Nephron (organoid): ENCODE results near the gene TMEM171.

Source experiments
- H3K27ac Mint-ChIP-seq, 3 experiments: 2 replicates each; pipeline ENCODE4 v1.8.0; 2020; ENCODE audit warnings: mixed read lengths in 3 of 3, mild to moderate bottlenecking in 2 of 3, moderate library complexity in 1 of 3
- H3K27me3 Mint-ChIP-seq: 2 replicates; pipeline ENCODE4 v1.8.0; 2021; ENCODE audit warnings: low read depth, mild to moderate bottlenecking, moderate library complexity, mixed read lengths
- H3K36me3 Mint-ChIP-seq: 2 replicates; pipeline ENCODE4 v1.8.0; 2020; ENCODE audit warnings: low read depth, mixed read lengths
- H3K4me1 Mint-ChIP-seq: 2 replicates; pipeline ENCODE4 v1.8.0; 2020; ENCODE audit warnings: mixed read lengths
- H3K4me3 Mint-ChIP-seq, 3 experiments: 2 replicates each; pipeline ENCODE4 v1.8.0; 2020; ENCODE audit warnings: mild to moderate bottlenecking in 3 of 3, mixed read lengths in 3 of 3, moderate library complexity in 2 of 3
- H3K9me3 Mint-ChIP-seq: 2 replicates; pipeline ENCODE4 v1.8.0; 2020; ENCODE audit warnings: mixed read lengths
- TF ChIP-seq, protein P1 (sequence below), 3 experiments: fragments of 200-600 bp; sonication (generic); IDR thresholded peaks; one replicate each; pipeline ENCODE4 v1.5.0; 2021; ENCODE audit warnings: antibody characterized with exemption in 3 of 3; ENCODE audit not compliant: unreplicated experiment in 3 of 3

The TMEM171 gene

GRCh38 chr5:73106335-73106734 lies 14.0 kb upstream of the TMEM171 start:
- H3K27ac Mint-ChIP-seq: no peak overlapping the region
- TF ChIP-seq, protein P1, sequence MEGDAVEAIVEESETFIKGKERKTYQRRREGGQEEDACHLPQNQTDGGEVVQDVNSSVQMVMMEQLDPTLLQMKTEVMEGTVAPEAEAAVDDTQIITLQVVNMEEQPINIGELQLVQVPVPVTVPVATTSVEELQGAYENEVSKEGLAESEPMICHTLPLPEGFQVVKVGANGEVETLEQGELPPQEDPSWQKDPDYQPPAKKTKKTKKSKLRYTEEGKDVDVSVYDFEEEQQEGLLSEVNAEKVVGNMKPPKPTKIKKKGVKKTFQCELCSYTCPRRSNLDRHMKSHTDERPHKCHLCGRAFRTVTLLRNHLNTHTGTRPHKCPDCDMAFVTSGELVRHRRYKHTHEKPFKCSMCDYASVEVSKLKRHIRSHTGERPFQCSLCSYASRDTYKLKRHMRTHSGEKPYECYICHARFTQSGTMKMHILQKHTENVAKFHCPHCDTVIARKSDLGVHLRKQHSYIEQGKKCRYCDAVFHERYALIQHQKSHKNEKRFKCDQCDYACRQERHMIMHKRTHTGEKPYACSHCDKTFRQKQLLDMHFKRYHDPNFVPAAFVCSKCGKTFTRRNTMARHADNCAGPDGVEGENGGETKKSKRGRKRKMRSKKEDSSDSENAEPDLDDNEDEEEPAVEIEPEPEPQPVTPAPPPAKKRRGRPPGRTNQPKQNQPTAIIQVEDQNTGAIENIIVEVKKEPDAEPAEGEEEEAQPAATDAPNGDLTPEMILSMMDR (IDR thresholded peaks at IDR 0.05; ENCODE audit: unreplicated experiment in 3 of 3): no peak
- H3K9me3 Mint-ChIP-seq: peaks cover 13% of the 10 kb centered on the region
- no peak overlapping the region for H3K4me3 Mint-ChIP-seq
- no peaks in the 10 kb centered on the region for H3K4me1 Mint-ChIP-seq
- H3K36me3 Mint-ChIP-seq: no peaks in the 10 kb centered on the region
- H3K27me3 Mint-ChIP-seq: peaks cover 4% of the 10 kb centered on the region

GRCh38 chr5:73110190-73110589 lies 10.2 kb upstream of the TMEM171 start:
- Mint-ChIP-seq H3K4me1 (no peaks in the 10 kb centered on the region), H3K27ac (no peak overlapping the region), H3K36me3 (no peaks in the 10 kb centered on the region), H3K9me3 (peaks cover 13% of the 10 kb centered on the region), H3K27me3 (peaks cover 24% of the 10 kb centered on the region), H3K4me3 (no peak overlapping the region)
- TF ChIP-seq, protein P1 (IDR thresholded peaks at IDR 0.05; ENCODE audit: unreplicated experiment in 3 of 3): no peak

DNA sequence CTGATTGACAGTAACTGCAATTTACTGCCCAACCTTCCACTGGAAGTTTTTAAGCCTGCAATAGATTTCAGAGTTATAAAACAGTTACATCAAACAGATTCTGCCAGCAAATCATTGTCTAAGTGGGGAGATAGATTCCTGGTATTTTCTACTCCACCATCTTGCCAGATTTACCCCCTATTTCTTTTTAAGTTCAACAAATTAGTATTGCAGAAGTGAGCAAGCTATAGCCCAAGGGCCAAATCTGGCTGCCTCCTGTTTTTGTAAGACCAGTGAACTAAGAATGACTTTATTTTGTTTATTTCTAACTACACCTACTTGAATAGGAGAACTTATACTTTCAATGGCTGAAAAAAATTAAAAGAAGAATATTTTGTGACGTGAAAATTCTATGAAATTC lies 8.8 kb upstream of the TMEM171 start:
- no peak overlapping the region for H3K4me3 Mint-ChIP-seq
- H3K36me3 Mint-ChIP-seq: no peaks in the 10 kb centered on the region

GRCh38 chr5:73112359-73112758 lies 8.0 kb upstream of the TMEM171 start:
- H3K4me1 Mint-ChIP-seq: no peaks in the 10 kb centered on the region
- H3K4me3 Mint-ChIP-seq: no peak overlapping the region
- H3K27ac Mint-ChIP-seq: no peak overlapping the region
- H3K27me3 Mint-ChIP-seq: peaks cover 42% of the 10 kb centered on the region
- H3K36me3 Mint-ChIP-seq: no peaks in the 10 kb centered on the region
- peaks cover 11% of the 10 kb centered on the region for H3K9me3 Mint-ChIP-seq
- TF ChIP-seq, protein P1 (IDR thresholded peaks at IDR 0.05; ENCODE audit: unreplicated experiment in 3 of 3): no peak

More for the DNA sequence above, 8.8 kb upstream of the TMEM171 start:
- peaks cover 33% of the 10 kb centered on the region for H3K27me3 Mint-ChIP-seq
- TF ChIP-seq, protein P1 (IDR thresholded peaks at IDR 0.05; ENCODE audit: unreplicated experiment in 3 of 3): no peak
- no peaks in the 10 kb centered on the region for H3K4me1 Mint-ChIP-seq
- H3K9me3 Mint-ChIP-seq: peaks cover 13% of the 10 kb centered on the region
- H3K27ac Mint-ChIP-seq: no peak overlapping the region

DNA sequence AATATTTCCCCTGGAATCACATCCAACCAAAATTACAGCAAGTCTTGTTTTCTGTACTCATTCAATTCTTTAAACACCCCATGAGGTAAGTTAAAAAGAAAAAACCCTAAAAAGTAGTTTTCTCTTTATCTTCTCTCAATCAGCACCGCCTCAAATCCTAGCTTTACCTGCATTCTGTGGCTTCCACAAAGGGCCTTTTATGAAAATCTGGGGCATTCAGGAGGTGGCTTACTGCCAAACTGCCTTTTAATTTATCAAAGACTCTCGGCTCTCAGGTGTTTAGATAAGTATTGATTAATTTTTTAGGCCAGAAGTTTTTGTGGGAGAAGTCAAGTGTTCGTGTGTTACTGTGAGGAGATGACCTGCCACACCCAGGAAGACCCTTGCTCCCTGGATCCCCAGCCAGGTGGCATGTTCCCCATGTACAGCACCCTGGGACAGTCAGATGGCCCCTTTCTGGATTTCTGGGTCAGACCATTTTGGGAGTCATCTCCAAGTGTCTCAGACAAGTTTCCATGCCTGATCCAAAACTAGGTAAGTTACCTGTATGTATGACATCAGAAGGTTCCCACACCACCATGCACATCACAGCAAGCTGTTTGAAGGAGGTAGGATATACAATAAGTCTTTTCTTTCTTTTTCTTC lies 6.2 kb upstream of the TMEM171 start:
- TF ChIP-seq, protein P1 (IDR thresholded peaks at IDR 0.05; ENCODE audit: unreplicated experiment in 3 of 3): no peak
- Mint-ChIP-seq H3K4me3 (no peak overlapping the region), H3K27me3 (peaks cover 60% of the 10 kb centered on the region), H3K36me3 (no peaks in the 10 kb centered on the region), H3K4me1 (peaks cover 6% of the 10 kb centered on the region), H3K9me3 (peaks cover 4% of the 10 kb centered on the region), H3K27ac (no peak overlapping the region)

DNA sequence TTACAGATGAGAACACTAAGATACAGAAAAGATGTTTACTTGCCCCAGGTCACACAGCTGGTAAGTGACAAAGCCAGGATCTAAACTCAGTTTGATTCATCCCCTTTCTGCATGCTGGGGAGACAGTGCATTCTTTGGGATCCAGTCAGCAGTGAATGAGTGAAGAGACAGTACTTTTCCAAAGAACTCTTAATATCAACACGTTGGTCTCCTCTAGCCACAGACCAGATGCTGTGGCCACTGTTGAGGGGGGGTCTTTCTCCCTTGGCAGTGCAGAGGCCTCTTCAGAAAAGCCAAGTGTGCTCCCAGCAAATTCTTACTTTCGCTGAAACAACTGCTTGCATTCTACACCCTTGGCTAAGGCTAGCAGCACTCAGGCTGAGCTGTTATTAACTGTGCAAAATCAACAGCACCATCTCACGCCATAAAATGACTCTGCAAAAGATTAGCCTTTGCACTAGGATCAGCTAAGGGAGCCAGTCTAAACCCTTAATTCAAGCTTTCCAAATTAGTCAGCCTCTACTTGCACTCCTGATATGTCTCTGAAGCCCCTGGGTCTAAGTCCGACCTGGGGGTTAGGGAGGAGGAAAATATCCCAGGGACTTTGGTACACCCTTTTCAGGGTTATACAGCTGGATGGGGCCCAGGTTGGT lies 4.8 kb upstream of the TMEM171 start:
- H3K4me1 Mint-ChIP-seq: peaks cover 10% of the 10 kb centered on the region
- H3K27me3 Mint-ChIP-seq: peaks cover 63% of the 10 kb centered on the region
- no peaks in the 10 kb centered on the region for H3K9me3 Mint-ChIP-seq
- no peak overlapping the region for H3K4me3 Mint-ChIP-seq
- H3K36me3 Mint-ChIP-seq: no peaks in the 10 kb centered on the region
- TF ChIP-seq, protein P1 (IDR thresholded peaks at IDR 0.05; ENCODE audit: unreplicated experiment in 3 of 3): no peak
- H3K27ac Mint-ChIP-seq: no peak overlapping the region
